Keratinocyte (primary cell): Measurements from ENCODE around the gene NTN5.

Experiments
- EZH2 ChIP-seq: IDR thresholded peaks from one replicate; pipeline ENCODE4 v1.6.1; 2012; ENCODE audit warnings: inconsistent platforms, mild to moderate bottlenecking, low read length, moderate library complexity
- TF ChIP-seq, protein P1 (sequence below), 3 experiments: IDR thresholded peaks in 1 of 3; conservative IDR thresholded peaks in 1 of 3; optimal IDR thresholded peaks in 1 of 3; 2 replicates in 2 of 3; 3 replicates in 1 of 3; pipeline versions ENCODE3 to v1.5.1; 2011; ENCODE audit warnings: low read length in 3 of 3, mild to moderate bottlenecking in 3 of 3, moderate library complexity in 2 of 3, control low read depth in 1 of 3, inconsistent platforms in 1 of 3; ENCODE audit not compliant: insufficient read depth in 2 of 3; ENCODE audit errors: extremely low read depth in 1 of 3

DNA sequence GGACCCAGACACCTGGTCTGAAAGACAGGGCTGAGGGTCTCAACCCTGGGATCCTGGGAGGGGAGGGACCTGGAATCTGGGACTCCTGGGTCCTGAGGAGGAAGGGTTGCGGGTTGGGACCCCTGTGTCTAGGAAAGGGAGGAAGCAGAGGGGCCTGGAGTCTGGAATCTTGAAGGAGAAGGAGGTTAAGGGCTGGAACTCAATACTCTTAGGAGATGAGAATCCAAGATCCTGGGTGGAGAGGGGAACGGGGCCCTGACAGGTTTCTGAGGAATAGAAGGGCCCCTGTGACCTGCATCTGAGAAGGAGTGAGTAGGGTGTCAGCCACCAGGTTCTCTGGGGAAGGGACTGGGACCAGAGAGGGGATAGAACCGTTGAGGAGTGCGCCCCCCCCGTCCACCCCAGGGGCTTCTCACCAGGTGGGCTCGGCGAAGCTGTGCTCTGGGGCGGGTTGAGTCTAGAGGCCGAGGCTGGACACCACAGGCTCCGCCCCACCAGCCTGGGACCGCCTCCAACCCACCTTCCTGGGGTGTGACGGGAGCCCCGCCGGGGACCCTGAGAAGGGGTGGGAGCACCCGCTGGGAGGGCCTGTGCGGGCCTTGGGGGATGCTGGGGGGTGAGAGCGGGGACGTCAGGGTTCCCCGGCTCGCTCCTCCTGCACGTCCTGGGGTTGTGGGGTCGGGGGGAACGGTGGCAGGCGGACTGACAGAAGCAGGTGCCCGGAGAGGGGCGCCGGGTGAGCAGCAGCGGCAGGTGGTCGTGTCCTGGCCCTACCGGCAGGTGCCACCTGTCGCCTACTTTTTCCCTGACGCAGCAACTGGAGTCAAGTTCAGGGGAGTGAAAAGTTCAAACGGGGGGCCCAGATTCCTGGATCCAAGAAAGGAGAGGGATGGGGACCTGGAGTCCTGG lies 46.7 kb upstream of the NTN5 start, which contains the start of gene MAMSTR:
- TF ChIP-seq, protein P1, sequence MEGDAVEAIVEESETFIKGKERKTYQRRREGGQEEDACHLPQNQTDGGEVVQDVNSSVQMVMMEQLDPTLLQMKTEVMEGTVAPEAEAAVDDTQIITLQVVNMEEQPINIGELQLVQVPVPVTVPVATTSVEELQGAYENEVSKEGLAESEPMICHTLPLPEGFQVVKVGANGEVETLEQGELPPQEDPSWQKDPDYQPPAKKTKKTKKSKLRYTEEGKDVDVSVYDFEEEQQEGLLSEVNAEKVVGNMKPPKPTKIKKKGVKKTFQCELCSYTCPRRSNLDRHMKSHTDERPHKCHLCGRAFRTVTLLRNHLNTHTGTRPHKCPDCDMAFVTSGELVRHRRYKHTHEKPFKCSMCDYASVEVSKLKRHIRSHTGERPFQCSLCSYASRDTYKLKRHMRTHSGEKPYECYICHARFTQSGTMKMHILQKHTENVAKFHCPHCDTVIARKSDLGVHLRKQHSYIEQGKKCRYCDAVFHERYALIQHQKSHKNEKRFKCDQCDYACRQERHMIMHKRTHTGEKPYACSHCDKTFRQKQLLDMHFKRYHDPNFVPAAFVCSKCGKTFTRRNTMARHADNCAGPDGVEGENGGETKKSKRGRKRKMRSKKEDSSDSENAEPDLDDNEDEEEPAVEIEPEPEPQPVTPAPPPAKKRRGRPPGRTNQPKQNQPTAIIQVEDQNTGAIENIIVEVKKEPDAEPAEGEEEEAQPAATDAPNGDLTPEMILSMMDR (optimal IDR thresholded peaks at IDR 0.05 in 1 of 3, IDR thresholded peaks at IDR 0.05 in 1 of 3, conservative IDR thresholded peaks at IDR 0.05 in 1 of 3; ENCODE audit: extremely low read depth in 1 of 3, insufficient read depth in 2 of 3, low read length in 3 of 3): no peak
- TF ChIP-seq EZH2: no peak
